ENCODE data around the gene DCAF15. TPM values are rescaled to one million over a fixed set of nuclear protein-coding genes. Genes with fewer than 3 reads are reported as not detected.

Gene DCAF15
- total RNA-seq = 35.0 TPM

DNA sequence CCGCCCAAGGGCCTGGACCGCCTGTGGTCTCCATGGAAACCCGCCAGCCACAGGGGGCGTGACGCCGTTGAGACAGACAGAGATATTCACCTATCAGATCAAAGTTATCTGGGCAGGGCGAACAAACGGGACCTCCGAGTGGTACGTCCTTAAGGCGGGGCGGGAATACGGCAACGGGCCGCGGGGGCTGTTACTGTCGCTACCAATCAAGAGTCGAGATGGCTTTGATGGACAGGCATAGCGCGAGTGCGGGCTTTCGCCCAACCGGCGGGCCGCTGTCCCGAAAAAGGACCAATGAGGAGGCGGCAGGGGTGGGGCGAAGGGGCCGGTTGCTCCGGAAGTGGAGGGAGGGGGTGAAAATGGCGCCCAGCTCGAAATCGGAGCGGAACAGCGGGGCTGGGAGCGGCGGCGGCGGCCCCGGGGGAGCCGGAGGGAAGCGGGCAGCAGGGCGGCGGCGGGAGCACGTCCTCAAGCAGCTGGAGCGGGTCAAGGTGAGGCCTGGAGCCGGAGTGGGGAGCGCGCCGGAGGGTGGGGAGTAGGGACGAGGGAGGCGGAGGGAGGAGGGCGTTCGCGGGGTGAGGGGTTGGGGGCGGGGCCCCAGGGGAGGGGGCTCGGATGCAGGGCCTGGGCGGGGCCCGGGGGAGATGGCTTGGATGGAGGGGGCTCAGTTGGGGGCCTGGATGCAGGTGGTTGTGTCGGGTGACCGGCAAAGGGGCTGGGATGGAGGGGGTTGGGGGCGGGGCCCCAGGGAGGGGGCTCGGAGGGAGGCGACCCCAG lies at the start of gene DCAF15:
Gene DCAF15, plus strand, starts transcription at position 356 of the 777 bp plus-strand sequence. Its CDS starts 4 bp downstream, at position 360.
- peak; percentile 99 to 100 for DNase-seq (ENCODE audit: low spot score in 2 of 2)
- Histone ChIP-seq H3K27ac (peak within 1 kb of the TSS; percentile 76 to 77), H3K4me1 (peaks cover 6 to 12% of the 10 kb centered on the region in 2 donors), H3K27me3 (no peaks in the 10 kb centered on the region), H3K9me3 (no peaks in the 10 kb centered on the region), H3K36me3 (peaks cover 21 to 23% of the 10 kb centered on the region in 2 donors), H3K4me3 (peak within 1 kb of the TSS; percentile 79 to 81)
- no peak for TF ChIP-seq CTCF (IDR thresholded peaks at IDR 0.05)
- intact Hi-C loops (cut with DNase I) = loop anchor here (1.0 to 5.0 kb wide), 4 partner anchors 54 to 165 kb away; partner anchors contain the start of genes MISP3, PRKACA and RFX1

DNA sequence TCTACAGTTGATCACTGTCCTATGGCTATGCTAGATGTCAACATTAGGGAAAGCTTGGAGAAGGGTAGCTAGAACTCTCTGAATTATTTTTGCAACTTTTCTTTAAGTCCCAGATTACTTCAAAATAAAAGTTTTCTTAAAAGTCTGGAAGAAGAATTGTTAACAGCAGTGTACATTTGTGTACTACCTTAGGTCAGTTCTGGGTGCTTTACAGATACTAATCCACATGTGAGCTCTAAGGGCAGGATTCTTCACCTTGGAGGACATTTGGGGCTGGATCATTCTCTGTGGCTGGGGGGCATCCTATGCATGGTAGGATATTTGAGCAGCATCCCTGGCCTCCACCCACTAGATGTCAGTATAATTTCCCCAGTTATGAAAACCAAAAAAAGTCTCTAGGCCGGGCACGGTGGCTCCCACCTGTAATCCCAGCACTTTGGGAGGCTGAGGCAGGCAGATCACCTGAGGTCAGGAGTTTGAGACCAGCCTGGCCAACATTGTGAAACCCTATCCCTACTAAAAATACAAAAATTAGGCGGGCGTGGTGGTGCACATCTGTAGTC lies 49.2 kb upstream of the DCAF15 start:
- Histone ChIP-seq H3K9me3 (no peaks in the 10 kb centered on the region), H3K36me3 (no peaks in the 10 kb centered on the region), H3K27me3 (no peaks in the 10 kb centered on the region), H3K4me3 (no peak overlapping the region), H3K27ac (no peak overlapping the region), H3K4me1 (peaks cover 4 to 13% of the 10 kb centered on the region in 2 donors)
- intact Hi-C loops (cut with DNase I) = no loop called here
- DNase-seq (ENCODE audit: low spot score in 2 of 2) = no peak
- TF ChIP-seq CTCF (IDR thresholded peaks at IDR 0.05) = peak in 1 of 3 experiments; percentile 24

GRCh38 chr19:13905634-13906520 lies 46.4 kb upstream of the DCAF15 start, which contains the start of the genes BRME1 and CC2D1A:
BRME1 (minus strand) TSS chr19:13906117; CDS start chr19:13904892, 1,225 bp downstream.
CC2D1A (plus strand) TSS chr19:13906201; CDS start chr19:13906442, 241 bp downstream.
- H3K36me3 ChIP-seq = peaks cover 3 to 13% of the 10 kb centered on the region in 2 donors
- no peak for TF ChIP-seq CTCF (IDR thresholded peaks at IDR 0.05)
- peak; percentile 60 to 94 for DNase-seq (ENCODE audit: low spot score in 2 of 2)
- no peaks in the 10 kb centered on the region for H3K9me3 ChIP-seq
- H3K27me3 ChIP-seq = no peaks in the 10 kb centered on the region
- H3K4me3 ChIP-seq = peak within 1 kb of the TSS; percentile 70 to 96
- intact Hi-C loops (cut with DNase I) = loop anchor here (2.0 kb wide), 2 partner anchors 25 to 101 kb away; partner anchors contain the start of gene RFX1
- H3K27ac ChIP-seq = peak within 1 kb of the TSS; percentile 9 to 60
- peaks cover 4 to 13% of the 10 kb centered on the region in 2 donors for H3K4me1 ChIP-seq

DNA sequence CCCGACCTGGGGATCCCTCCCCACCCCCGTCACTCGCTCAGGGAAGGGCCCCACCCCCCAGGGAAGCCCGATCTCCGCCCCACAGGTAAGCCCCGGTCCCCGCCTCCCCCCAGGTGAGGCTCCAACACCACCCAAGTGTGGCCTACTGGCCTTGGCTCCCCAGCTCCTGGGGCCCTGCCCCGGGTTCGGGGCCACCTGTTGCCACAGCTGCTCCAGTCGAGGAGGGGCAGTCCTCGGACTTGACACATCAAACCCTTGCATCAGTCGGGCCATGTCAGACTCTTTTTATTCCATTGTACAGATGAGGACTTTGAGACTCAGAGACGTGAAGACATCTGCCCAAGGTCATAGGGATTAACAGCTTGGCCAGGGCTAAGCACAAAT lies 45.8 kb upstream of the DCAF15 start:
- intact Hi-C loops (cut with DNase I) = loop anchor here (2.0 kb wide), 2 partner anchors 26 to 100 kb away; partner anchors contain the start of gene RFX1
- no peaks in the 10 kb centered on the region for H3K9me3 ChIP-seq
- no peak for TF ChIP-seq CTCF (IDR thresholded peaks at IDR 0.05)
- DNase-seq (ENCODE audit: low spot score in 2 of 2) = no peak
- H3K4me3 ChIP-seq = peak overlapping the region; percentile 70 to 96
- H3K4me1 ChIP-seq = peaks cover 4 to 13% of the 10 kb centered on the region in 2 donors
- H3K27ac ChIP-seq = peak overlapping the region; percentile 9 to 60
- no peaks in the 10 kb centered on the region for H3K27me3 ChIP-seq
- peaks cover 3 to 15% of the 10 kb centered on the region in 2 donors for H3K36me3 ChIP-seq

- no peak for TF ChIP-seq CTCF (IDR thresholded peaks at IDR 0.05)
- intact Hi-C loops (cut with DNase I) = loop anchor here (2.0 kb wide), 2 partner anchors 26 to 100 kb away; partner anchors contain the start of gene RFX1
- Histone ChIP-seq H3K4me1 (peaks cover 4 to 13% of the 10 kb centered on the region in 2 donors), H3K27me3 (no peaks in the 10 kb centered on the region), H3K9me3 (no peaks in the 10 kb centered on the region), H3K36me3 (peaks cover 3 to 15% of the 10 kb centered on the region in 2 donors), H3K27ac (no peak overlapping the region), H3K4me3 (peak overlapping the region; percentile 70 to 96)
- no peak for DNase-seq (ENCODE audit: low spot score in 2 of 2)
Observed at GRCh38 chr19:13906910-13907309, 45.4 kb upstream of the DCAF15 start.
